ENCODE results near the gene PEX10. TPM values are rescaled to one million over a fixed set of nuclear protein-coding genes. Genes with fewer than 3 reads are reported as not detected.
"Not testable (repeated sequence)": the region's sequence is repeated elsewhere in the genome, so short reads cannot be mapped to it uniquely, and the experiment has no call there.

Gene PEX10
- total RNA-seq, 1 donor from 2014 or later = 15.2 TPM

GRCh38 chr1:2445162-2445822 lies 32.9 kb upstream of the PEX10 start:
- intact Hi-C loops (cut with DNase I) = loop anchor here (1.0 kb wide), 1 partner anchor 25 kb away; no protein-coding TSS in a partner anchor
- DNase-seq (no peak), ATAC-seq (ENCODE audit: poor library complexity) (no peak)

GRCh38 chr1:2444138-2444591 lies 31.8 kb upstream of the PEX10 start:
- intact Hi-C loops (cut with DNase I) = no loop called here
- ATAC-seq (ENCODE audit: poor library complexity) (no peak), DNase-seq (no peak)

DNA sequence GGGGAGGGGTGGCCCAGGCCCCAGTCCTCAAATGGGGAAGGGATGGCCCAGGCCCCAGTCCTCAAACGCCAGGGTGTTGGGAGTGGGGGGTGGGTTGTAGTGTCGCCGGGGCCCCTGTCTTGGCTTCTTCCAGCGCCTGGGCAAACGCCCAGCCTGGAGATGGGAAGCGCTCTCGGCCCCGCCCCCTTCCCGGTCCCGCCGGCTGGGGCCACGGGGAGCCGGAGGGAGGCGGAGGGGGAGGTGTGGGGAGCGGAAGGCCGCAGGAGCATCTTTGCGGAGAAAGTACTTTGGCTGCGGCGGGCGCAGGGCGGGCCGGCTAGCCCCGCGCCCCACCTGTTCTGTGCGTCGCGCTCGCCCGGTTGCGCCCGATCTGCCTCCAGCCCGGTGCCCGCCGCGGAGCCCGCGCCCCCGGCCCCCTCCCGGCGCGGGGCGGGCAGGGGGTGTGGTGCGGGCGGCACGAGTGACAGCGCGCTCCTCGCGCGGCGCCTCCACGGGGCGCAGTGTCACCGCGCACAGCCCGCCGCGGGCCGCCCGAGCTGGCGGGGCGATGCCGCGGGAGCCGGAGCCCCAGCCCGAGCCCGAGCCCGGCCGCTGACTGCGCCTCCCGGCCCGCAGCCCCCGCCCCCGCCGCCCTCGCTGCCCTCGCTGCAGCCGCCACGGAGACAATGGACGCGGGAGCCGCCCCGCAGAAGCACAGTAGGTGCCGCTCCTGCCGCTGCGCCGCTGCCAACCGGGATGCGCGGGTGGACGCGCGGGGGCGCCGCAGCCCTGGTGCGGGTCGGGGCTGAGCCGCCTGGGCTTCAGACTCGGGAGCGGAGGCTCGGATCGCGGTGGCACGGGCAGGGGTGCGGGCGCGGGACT lies 31.1 kb upstream of the PEX10 start:
- intact Hi-C loops (cut with DNase I) = no loop called here
- no peak for ATAC-seq (ENCODE audit: poor library complexity)
- DNase-seq = no peak

GRCh38 chr1:2442661-2443060 lies 30.3 kb upstream of the PEX10 start:
- ATAC-seq (ENCODE audit: poor library complexity) = no peak
- no peak for DNase-seq
- intact Hi-C loops (cut with DNase I) = no loop called here

DNA sequence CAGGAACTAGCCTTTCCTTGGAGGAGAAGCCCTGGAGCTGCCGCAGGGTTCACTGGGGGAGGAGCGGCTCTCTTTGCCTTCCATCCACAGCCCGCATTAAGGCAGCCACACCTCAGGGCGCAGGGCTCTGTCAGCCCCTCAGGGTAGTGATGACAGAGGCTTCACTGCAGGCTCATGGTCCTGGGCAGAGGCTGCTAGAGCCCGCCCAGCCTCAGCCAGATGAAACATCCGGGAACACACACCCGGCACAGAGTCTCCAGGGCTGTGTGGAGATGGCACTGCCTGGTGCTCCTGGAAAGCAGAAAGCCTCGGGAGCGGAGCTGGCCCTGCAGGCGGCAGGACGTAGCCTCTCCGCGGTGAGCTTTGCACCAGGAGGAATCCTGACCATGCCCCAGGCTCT lies 29.4 kb upstream of the PEX10 start:
- intact Hi-C loops (cut with DNase I) = no loop called here
- ATAC-seq (ENCODE audit: poor library complexity) (no peak), DNase-seq (no peak)

DNA sequence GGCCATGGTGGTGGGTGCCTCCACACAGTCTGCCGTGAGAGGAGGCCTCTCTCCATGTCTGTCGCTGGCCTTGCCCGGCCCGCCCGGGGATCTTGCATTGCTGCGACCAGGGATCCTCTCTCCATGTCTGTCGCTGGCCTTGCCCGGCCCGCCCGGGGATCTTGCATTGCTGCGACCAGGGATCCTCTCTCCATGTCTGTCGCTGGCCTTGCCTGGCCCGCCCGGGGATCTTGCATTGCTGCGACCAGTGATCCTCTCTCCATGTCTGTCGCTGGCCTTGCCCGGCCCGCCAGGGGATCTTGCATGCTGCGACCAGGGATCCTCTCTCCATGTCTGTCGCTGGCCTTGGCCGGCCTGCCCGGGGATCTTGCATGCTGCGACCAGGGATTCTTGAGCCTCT lies 28.0 kb upstream of the PEX10 start:
- DNase-seq; intact Hi-C loops (cut with DNase I): not testable (repeated sequence)
- peak; percentile 27 for ATAC-seq (ENCODE audit: poor library complexity)

- ATAC-seq (ENCODE audit: poor library complexity) (no peak), DNase-seq (no peak)
- intact Hi-C loops (cut with DNase I) = no loop called here
Observed at GRCh38 chr1:2439369-2439768, 27.0 kb upstream of the PEX10 start.

GRCh38 chr1:2438641-2439040 lies 26.3 kb upstream of the PEX10 start:
- DNase-seq (no peak), ATAC-seq (ENCODE audit: poor library complexity) (no peak)
- intact Hi-C loops (cut with DNase I) = no loop called here

DNA sequence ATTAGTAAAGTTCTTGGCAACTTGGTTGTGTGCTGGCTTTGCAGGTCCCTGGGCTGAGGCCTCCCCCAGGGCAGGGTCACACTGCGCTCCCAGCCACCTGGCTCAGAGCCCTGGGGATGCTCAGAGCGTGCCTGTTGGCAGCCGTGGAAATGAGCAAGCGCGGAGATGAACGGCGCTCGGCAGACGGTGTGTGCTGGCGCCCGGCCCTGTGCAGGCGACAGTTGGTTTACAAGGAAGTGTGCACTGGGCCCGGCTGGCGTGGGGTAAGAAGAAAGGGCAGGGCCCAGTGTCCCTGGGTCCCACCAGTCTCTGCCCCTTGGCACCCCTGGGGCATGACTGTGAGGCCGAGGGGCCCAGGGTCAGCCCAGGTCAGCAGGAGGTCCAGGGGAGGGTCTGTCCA lies 25.7 kb upstream of the PEX10 start:
- no peak for ATAC-seq (ENCODE audit: poor library complexity)
- intact Hi-C loops (cut with DNase I) = no loop called here
- DNase-seq = no peak

DNA sequence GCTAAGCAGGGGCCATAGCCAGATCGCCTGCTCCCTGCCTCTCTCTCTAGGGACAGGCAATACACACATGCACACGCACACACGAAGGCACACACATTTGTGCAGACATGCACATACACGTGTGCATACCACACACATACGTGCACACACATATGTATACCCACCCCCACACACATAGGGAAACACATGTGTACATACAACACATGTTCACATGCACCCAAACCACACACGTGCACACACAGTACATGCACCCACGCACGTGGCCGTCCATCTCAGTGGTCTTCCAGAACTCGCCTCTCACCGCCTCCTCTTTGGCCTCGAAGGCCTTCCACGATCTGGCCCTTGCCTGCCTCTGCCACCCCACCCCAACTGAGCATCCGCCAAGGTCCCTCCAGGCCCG lies 25.3 kb upstream of the PEX10 start:
- ATAC-seq (ENCODE audit: poor library complexity) (no peak), DNase-seq (no peak)
- intact Hi-C loops (cut with DNase I) = no loop called here

DNA sequence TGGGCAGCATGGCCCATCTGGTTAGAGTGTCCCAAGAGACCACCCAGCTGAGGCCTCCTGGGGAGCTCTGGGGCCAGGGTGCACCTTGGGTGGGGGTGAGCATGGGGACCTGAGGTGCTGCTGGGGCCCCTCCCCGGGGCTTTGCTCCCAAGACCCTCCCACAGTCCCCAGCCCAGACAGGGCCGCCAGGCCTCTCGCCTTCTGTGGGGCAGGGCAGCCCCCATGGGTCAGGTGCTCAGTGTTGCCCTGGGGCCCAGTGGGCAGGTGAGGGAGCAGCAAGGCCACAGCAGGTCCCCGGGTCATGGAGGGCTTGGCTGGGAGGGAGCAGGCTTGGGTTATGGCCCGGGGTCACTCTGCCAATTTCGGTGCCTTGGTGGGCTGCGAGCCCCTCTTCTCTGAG lies 24.5 kb upstream of the PEX10 start:
- no peak for DNase-seq
- ATAC-seq (ENCODE audit: poor library complexity) = no peak
- intact Hi-C loops (cut with DNase I) = no loop called here

GRCh38 chr1:2435746-2436355 lies 23.5 kb upstream of the PEX10 start:
- intact Hi-C loops (cut with DNase I) = no loop called here
- DNase-seq (no peak), ATAC-seq (ENCODE audit: poor library complexity) (no peak)

DNA sequence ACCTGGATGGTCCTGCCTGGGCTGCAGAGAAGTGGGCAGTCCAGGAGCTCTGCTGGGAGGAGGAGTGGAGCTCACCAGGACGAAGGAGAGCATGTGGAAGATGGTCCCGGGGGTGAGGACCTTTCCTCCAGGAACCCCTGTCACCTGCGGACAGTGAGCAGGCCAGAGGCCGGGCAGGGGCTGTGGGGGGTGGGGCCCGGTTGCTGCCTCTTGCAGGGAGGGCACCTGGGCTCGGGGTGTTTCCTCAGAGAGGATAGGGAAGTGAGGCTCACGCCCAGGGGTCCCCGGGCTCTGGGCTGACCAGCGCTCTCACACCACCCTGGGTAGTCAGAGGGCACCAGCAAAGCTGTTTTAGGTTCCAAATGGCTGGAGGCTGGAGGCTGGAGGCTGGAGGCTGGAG lies 22.7 kb upstream of the PEX10 start:
- ATAC-seq (ENCODE audit: poor library complexity) (no peak), DNase-seq (no peak)
- intact Hi-C loops (cut with DNase I) = no loop called here

- intact Hi-C loops (cut with DNase I) = no loop called here
- ATAC-seq (ENCODE audit: poor library complexity) (no peak), DNase-seq (no peak)
Observed at GRCh38 chr1:2433936-2434655, 21.7 kb upstream of the PEX10 start.

GRCh38 chr1:2433196-2433595 lies 20.8 kb upstream of the PEX10 start:
- intact Hi-C loops (cut with DNase I) = no loop called here
- DNase-seq (no peak), ATAC-seq (ENCODE audit: poor library complexity) (no peak)

DNA sequence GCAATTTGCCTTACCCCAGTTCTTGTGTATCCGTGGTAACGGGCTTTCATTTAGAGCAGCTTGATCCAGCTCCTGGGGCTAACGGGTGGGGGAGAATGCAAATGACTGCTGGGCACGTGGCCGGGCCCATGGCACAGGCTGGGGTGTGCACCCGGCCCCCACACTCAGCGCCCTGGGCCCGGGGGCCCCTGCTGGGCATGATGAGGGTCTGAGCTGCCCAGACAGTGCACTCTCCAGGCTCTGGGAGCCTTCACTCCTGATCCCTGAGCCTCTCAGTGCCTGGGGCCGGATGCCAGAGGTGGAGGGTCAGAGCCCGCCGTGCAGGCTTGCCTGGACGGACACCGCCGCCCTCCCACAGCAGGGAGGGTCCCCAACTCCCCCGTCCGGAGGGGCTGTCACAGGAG lies 20.1 kb upstream of the PEX10 start:
- intact Hi-C loops (cut with DNase I) = no loop called here
- no peak for ATAC-seq (ENCODE audit: poor library complexity)
- no peak for DNase-seq

- DNase-seq = no peak
- intact Hi-C loops (cut with DNase I) = no loop called here
- ATAC-seq (ENCODE audit: poor library complexity) = no peak
Observed at GRCh38 chr1:2431518-2431917, 19.2 kb upstream of the PEX10 start.

- ATAC-seq (ENCODE audit: poor library complexity) (no peak), DNase-seq (no peak)
- intact Hi-C loops (cut with DNase I) = no loop called here
Observed at GRCh38 chr1:2431103-2431502, 18.7 kb upstream of the PEX10 start.

DNA sequence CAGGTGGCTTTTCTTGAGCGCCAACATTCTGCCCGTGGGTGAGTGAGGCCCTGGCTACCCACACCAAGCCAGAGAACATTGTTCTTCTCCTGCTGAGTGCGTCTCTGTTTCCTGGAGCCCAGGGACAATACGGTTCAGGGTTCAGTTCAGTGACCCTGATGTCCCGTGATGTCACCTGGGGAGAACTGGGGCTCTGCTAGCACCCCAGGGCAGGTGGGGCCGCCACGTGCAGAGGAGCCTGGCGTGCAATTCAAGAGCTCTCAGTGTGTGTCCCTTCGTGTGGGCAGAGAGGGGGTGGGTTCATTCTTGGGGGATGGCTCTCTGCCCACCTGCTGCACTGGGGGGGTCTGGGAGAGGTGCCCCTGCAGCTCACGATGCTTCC lies 18.2 kb upstream of the PEX10 start:
- intact Hi-C loops (cut with DNase I) = no loop called here

More for the DNA sequence above, 18.2 kb upstream of the PEX10 start:
- ATAC-seq (ENCODE audit: poor library complexity) (no peak), DNase-seq (no peak)

Measured in Right ventricle myocardium superior (tissue), 1 donor.